ENCODE data around the gene TMA7. TPM values are rescaled to one million over a fixed set of nuclear protein-coding genes. Genes with fewer than 3 reads are reported as not detected.
"Not testable (repeated sequence)": the region's sequence is repeated elsewhere in the genome, so short reads cannot be mapped to it uniquely, and the experiment has no call there.

The TMA7 gene
- polyA plus RNA-seq, 2 of the 4 experiments (the other 2 are of a cell fraction): 303 to 417 TPM

DNA sequence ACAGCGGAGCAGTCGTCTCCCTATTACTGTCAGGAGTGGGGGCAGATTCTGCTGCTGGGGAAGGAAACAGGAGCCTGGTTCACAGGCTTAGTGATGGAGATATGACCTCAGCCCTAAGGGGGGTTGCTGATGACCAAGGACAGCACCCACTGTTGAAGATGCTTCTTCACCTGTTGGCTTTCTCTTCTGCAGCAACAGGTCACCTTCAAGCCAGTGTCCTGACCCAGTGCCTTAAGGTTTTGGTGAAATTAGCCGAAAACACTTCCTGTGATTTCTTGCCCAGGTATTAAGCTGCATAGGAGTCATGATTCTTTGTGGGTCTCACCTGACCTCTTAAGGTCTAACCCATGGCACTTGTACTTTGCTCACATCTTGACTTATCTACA, 20.5 kb downstream of the TMA7 start:
- 94% methylated on average over 3 of the region's 3 CpGs for WGBS (ENCODE audit: missing lambda C conversion rate)
- POLR2A ChIA-PET: interaction anchor here (1.8 kb wide), 1 partner anchor 14 kb away, joined by 5 read pairs; the partner anchor contains the start of gene ATRIP
- CTCF ChIA-PET: no interaction called here
- TF ChIP-seq CBX8 (IDR thresholded peaks at IDR 0.05) (no peak), ZC3H11A (IDR thresholded peaks at IDR 0.05) (no peak), RNF2 (IDR thresholded peaks at IDR 0.05; ENCODE audit: borderline replicate concordance, low read depth) (no peak), POLR2AphosphoS2 (conservative IDR thresholded peaks at IDR 0.05; ENCODE audit: low read length) (no peak), CHD4 (IDR thresholded peaks at IDR 0.05; ENCODE audit: borderline replicate concordance) (no peak), POLR2A (IDR thresholded peaks at IDR 0.05; ENCODE audit: low read length) (no peak)
- ATAC-seq: no peak
- H3K4me2 ChIP-seq: no peak overlapping the region
- no peak overlapping the region for H3K27ac ChIP-seq
- no peak for DNase-seq (ENCODE audit: low read depth in 1 of 2, low spot score in 1 of 2)
- peaks cover 8% of the 10 kb centered on the region for H3K4me1 ChIP-seq
- no peak overlapping the region for H3K4me3 ChIP-seq
- no peak for FAIRE-seq
- no peaks in the 10 kb centered on the region for H3K9me3 ChIP-seq

GRCh38 chr3:48461767-48462166, 21.7 kb downstream of the TMA7 start:
- WGBS (ENCODE audit: missing lambda C conversion rate): 90% methylated on average over 7 of the region's 7 CpGs
- peaks cover 20% of the 10 kb centered on the region for H3K4me1 ChIP-seq
- H3K27ac ChIP-seq; H3K4me2 ChIP-seq; H3K9me3 ChIP-seq; H3K4me3 ChIP-seq; FAIRE-seq; ATAC-seq; DNase-seq (ENCODE audit: low read depth in 1 of 2, low spot score in 1 of 2): not testable (repeated sequence)
- ChIA-PET CTCF (interaction anchor here (1.3 to 1.9 kb wide), 2 partner anchors 9 to 87 kb away, joined by 4 read pairs; no protein-coding TSS in a partner anchor), POLR2A (interaction anchor here (0.8 kb wide), 1 partner anchor 51 kb away, joined by 6 read pairs; no protein-coding TSS in a partner anchor)

DNA sequence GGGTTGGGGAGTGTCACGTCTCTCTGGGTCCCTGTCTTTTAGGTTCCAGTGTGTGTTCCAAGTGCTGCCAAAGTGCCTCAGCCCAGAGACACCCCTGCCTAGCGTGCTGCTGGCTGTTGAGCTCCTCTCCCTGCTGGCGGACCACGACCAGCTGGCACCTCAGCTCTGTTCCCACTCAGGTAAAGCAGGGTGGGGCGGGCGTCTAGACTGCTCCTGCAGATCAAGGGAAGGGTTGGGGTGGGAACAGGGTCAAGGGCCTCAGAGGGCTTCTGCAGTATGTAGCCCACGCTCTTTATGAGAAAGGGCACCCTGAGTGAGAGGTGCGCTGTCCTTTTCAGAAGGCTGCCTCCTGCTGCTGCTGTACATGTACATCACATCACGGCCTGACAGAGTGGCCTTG, 23.6 kb downstream of the TMA7 start:
- ChIA-PET POLR2A (interaction anchor here (0.9 to 1.0 kb wide), 2 partner anchors 9 to 17 kb away, joined by 3 read pairs; partner anchors contain the start of gene ATRIP), CTCF (interaction anchor here (0.6 to 4.4 kb wide), 5 partner anchors 43 to 85 kb away, joined by 3 to 39 read pairs (median 8); no protein-coding TSS in a partner anchor)
- no peak for ATAC-seq
- Histone ChIP-seq H3K9me3 (no peaks in the 10 kb centered on the region), H3K4me1 (peaks cover 40% of the 10 kb centered on the region), H3K27ac (no peak overlapping the region), H3K4me3 (no peak overlapping the region), H3K4me2 (no peak overlapping the region)
- TF ChIP-seq JUNB (IDR thresholded peaks at IDR 0.05): no peak
- TF ChIP-seq ZC3H11A (IDR thresholded peaks at IDR 0.05): no peak
- no peak for FAIRE-seq
- 79% methylated on average over 9 of the region's 9 CpGs for WGBS (ENCODE audit: missing lambda C conversion rate)
- no peak for DNase-seq (ENCODE audit: low read depth in 1 of 2, low spot score in 1 of 2)

- 100% methylated on average over 1 of the region's 17 CpGs for WGBS (ENCODE audit: missing lambda C conversion rate)
- TF ChIP-seq NPAS2 (CRISPR knock-in tag; IDR thresholded peaks at IDR 0.05; ENCODE audit: borderline replicate concordance) (no peak), EP300 (IDR thresholded peaks at IDR 0.05) (no peak), ESRRA (IDR thresholded peaks at IDR 0.05; ENCODE audit: borderline replicate concordance, low read length) (no peak)
- TF ChIP-seq, protein P1, sequence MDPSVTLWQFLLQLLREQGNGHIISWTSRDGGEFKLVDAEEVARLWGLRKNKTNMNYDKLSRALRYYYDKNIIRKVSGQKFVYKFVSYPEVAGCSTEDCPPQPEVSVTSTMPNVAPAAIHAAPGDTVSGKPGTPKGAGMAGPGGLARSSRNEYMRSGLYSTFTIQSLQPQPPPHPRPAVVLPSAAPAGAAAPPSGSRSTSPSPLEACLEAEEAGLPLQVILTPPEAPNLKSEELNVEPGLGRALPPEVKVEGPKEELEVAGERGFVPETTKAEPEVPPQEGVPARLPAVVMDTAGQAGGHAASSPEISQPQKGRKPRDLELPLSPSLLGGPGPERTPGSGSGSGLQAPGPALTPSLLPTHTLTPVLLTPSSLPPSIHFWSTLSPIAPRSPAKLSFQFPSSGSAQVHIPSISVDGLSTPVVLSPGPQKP (IDR thresholded peaks at IDR 0.05; ENCODE audit: low read depth, low read length): no peak
- no peak for DNase-seq (ENCODE audit: low read depth in 1 of 2, low spot score in 1 of 2)
- Histone ChIP-seq H3K9me3 (no peaks in the 10 kb centered on the region), H3K4me3 (no peak overlapping the region), H3K4me1 (peaks cover 46% of the 10 kb centered on the region), H3K27ac (peak overlapping the region; percentile 96 to 99), H3K4me2 (peak overlapping the region; percentile 91)
- ChIA-PET POLR2A (interaction anchor here (1.0 kb wide), 1 partner anchor 8 kb away, joined by 3 read pairs; no protein-coding TSS in a partner anchor), CTCF (interaction anchor here (0.9 to 4.4 kb wide), 8 partner anchors 11 to 87 kb away, joined by 3 to 39 read pairs (median 8); no protein-coding TSS in a partner anchor)
- no peak for FAIRE-seq
- no peak for ATAC-seq
Measured at GRCh38 chr3:48464713-48465221, 24.7 kb downstream of the TMA7 start.

GRCh38 chr3:48465237-48465530, 25.1 kb downstream of the TMA7 start:
- ATAC-seq: no peak; a peak in 1 of 6 replicates
- Histone ChIP-seq H3K4me2 (peak overlapping the region; percentile 91), H3K27ac (peak overlapping the region; percentile 96 to 99), H3K9me3 (no peaks in the 10 kb centered on the region), H3K4me3 (no peak overlapping the region), H3K4me1 (peaks cover 49% of the 10 kb centered on the region)
- DNase-seq (ENCODE audit: low read depth in 1 of 2, low spot score in 1 of 2): no peak
- TF ChIP-seq HDAC2 (IDR thresholded peaks at IDR 0.05) (no peak), EHF (CRISPR knock-in tag; IDR thresholded peaks at IDR 0.05) (no peak), EHMT2 (IDR thresholded peaks at IDR 0.05; ENCODE audit: low read depth) (no peak), RAD21 (conservative IDR thresholded peaks at IDR 0.05 in 1 of 2, IDR thresholded peaks at IDR 0.05 in 1 of 2) (no peak), ZC3H11A (IDR thresholded peaks at IDR 0.05) (no peak), MAFK (IDR thresholded peaks at IDR 0.05; ENCODE audit: partially characterized antibody) (no peak), MAZ (IDR thresholded peaks at IDR 0.05; ENCODE audit: borderline replicate concordance, low read depth, low read length) (no peak), ZSCAN20 (CRISPR knock-in tag; IDR thresholded peaks at IDR 0.05) (no peak), JUN (IDR thresholded peaks at IDR 0.05) (no peak), HES2 (IDR thresholded peaks at IDR 0.05) (no peak), USF2 (IDR thresholded peaks at IDR 0.05) (no peak), NPAS2 (CRISPR knock-in tag; IDR thresholded peaks at IDR 0.05; ENCODE audit: borderline replicate concordance) (no peak), KDM5A (IDR thresholded peaks at IDR 0.05) (no peak), TFCP2L1 (CRISPR knock-in tag; IDR thresholded peaks at IDR 0.05) (no peak), JUNB (IDR thresholded peaks at IDR 0.05) (no peak), RNF2 (IDR thresholded peaks at IDR 0.05; ENCODE audit: borderline replicate concordance, low read depth) (no peak)
- FAIRE-seq: no peak
- CTCF ChIA-PET: interaction anchor here (0.9 to 4.4 kb wide), 8 partner anchors 11 to 199 kb away, joined by 3 to 39 read pairs (median 5); no protein-coding TSS in a partner anchor
- 27% methylated on average over 2 of the region's 7 CpGs for whole genome bisulfite sequencing (ENCODE audit: missing lambda C conversion rate)
- POLR2A ChIA-PET: no interaction called here
